ENCODE measurements around the gene WDR86.

Gene WDR86

GRCh38 chr7:151440799-151441445 is 31.1 kb upstream of the WDR86 start:
- Histone ChIP-seq H3K27ac (ENCODE audit: low read depth, low read length) (peak overlapping the region; percentile 65), H3K4me1 (ENCODE audit: control insufficient read depth in 5 of 5, insufficient read depth in 5 of 5, low read length in 5 of 5) (peaks cover 0 to 32% (median 29%) of the 10 kb centered on the region in 5 donors), H3K36me3 (ENCODE audit: control insufficient read depth in 5 of 5, insufficient read depth in 5 of 5, low read length in 5 of 5) (no peaks in the 10 kb centered on the region), H3K9ac (ENCODE audit: low read length in 5 of 5) (peak overlapping the region in 1 of 5 donors; percentile 35), H3K4me3 (ENCODE audit: low read depth in 1 of 5, low read length in 5 of 5) (no peak overlapping the region), H3K27me3 (ENCODE audit: control insufficient read depth in 5 of 5, insufficient read depth in 4 of 5, low read length in 5 of 5) (peaks cover 0 to 11% (median 0%) of the 10 kb centered on the region in 5 donors), H3K9me3 (ENCODE audit: control insufficient read depth in 5 of 5, low read length in 5 of 5) (peaks cover 0 to 5% (median 0%) of the 10 kb centered on the region in 5 donors)

- Histone ChIP-seq H3K4me3 (ENCODE audit: low read depth in 1 of 5, low read length in 5 of 5) (peak within 1 kb of the TSS in 3 of 5 donors; percentile 13 to 26 (median 17)), H3K27ac (ENCODE audit: low read depth, low read length) (peak within 1 kb of the TSS; percentile 65), H3K4me1 (ENCODE audit: control insufficient read depth in 5 of 5, insufficient read depth in 5 of 5, low read length in 5 of 5) (peaks cover 0 to 34% (median 29%) of the 10 kb centered on the region in 5 donors), H3K36me3 (ENCODE audit: control insufficient read depth in 5 of 5, insufficient read depth in 5 of 5, low read length in 5 of 5) (no peaks in the 10 kb centered on the region), H3K9ac (ENCODE audit: low read length in 5 of 5) (peak within 1 kb of the TSS in 1 of 5 donors; percentile 35), H3K9me3 (ENCODE audit: control insufficient read depth in 5 of 5, low read length in 5 of 5) (peaks cover 0 to 5% (median 0%) of the 10 kb centered on the region in 5 donors), H3K27me3 (ENCODE audit: control insufficient read depth in 5 of 5, insufficient read depth in 4 of 5, low read length in 5 of 5) (peaks cover 0 to 11% (median 0%) of the 10 kb centered on the region in 5 donors)
These were observed 30.3 kb upstream of the WDR86 start, which contains the start of gene CRYGN for GRCh38 chr7:151439855-151440798. CRYGN (minus strand) TSS chr7:151440141; CDS start chr7:151439917, 224 bp downstream.

DNA sequence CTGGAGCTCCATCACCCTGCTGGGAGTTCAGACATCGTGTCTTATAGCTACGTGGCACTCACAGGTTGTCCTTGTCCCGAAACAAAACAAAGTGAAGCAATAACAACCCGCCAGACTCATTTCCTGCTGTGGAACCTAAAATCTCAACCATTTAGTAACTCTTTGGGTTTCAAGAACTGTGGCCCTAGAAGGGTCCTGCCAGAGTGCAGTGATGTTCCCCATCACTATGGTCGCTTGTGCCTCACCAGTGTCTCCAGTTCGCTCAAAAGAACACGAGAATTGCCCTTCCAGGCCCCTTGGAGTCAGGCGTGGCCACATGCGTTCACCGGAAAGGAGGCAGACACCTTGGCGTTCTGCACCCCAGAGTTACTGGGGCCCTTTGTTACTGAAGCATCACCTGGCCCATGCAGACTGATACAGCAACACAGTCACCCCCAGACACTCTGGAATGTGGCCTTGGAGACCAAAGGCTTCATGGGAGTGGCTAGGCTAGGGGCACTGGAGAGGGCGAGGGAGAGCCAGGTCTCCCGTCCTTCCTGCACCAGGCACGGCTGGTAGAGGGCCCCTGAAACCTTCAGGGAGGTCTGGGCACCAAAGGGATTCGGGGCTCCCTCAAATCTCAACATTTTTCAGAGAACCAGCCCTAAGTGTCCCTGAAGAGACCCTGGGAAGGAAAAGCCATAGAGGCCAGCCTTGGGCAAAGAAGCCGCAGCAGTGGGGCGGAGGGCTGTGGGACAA is 29.2 kb upstream of the WDR86 start:
- peak overlapping the region in 1 of 5 donors; percentile 17 for H3K9ac ChIP-seq (ENCODE audit: low read length in 5 of 5)
- peaks cover 0 to 5% (median 0%) of the 10 kb centered on the region in 5 donors for H3K9me3 ChIP-seq (ENCODE audit: control insufficient read depth in 5 of 5, low read length in 5 of 5)
- H3K27me3 ChIP-seq (ENCODE audit: control insufficient read depth in 5 of 5, insufficient read depth in 4 of 5, low read length in 5 of 5) = peaks cover 0 to 11% (median 0%) of the 10 kb centered on the region in 5 donors
- no peaks in the 10 kb centered on the region for H3K36me3 ChIP-seq (ENCODE audit: control insufficient read depth in 5 of 5, insufficient read depth in 5 of 5, low read length in 5 of 5)
- H3K4me1 ChIP-seq (ENCODE audit: control insufficient read depth in 5 of 5, insufficient read depth in 5 of 5, low read length in 5 of 5) = peaks cover 0 to 34% (median 29%) of the 10 kb centered on the region in 5 donors
- no peak overlapping the region for H3K27ac ChIP-seq (ENCODE audit: low read depth, low read length)
- H3K4me3 ChIP-seq (ENCODE audit: low read depth in 1 of 5, low read length in 5 of 5) = no peak overlapping the region

DNA sequence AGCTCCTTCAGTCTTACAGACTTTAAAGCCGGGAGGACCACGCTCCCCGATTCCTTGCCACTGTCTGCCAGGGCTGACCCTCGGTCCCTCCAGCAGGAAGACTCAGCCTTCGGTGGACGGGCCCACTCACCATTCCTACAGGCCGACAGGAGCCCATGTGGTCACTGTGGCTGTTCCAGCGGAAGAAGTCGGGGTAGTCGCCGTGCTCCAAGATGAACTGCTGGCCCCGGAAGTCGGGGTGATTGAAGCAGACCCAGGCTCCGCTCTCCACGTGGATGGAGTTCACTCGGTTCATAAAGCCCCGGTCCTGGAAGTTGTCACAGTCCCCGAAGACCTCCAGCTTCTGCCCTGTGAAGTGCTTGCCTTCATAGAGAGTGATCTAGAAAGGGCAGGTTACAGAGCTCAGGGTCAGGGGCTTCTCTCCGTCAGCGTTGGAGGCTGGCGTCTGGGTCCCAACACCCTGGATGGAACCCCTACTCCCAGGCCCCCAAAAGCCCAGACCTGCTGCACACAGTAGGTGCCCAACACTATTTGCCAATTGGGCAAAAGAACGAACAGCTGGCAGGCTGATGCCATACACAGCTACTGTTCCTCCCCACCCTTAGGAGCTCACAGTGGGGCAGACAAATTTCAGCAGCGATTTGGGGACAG is 28.2 kb upstream of the WDR86 start:
- peaks cover 0 to 5% (median 0%) of the 10 kb centered on the region in 5 donors for H3K9me3 ChIP-seq (ENCODE audit: control insufficient read depth in 5 of 5, low read length in 5 of 5)
- H3K4me3 ChIP-seq (ENCODE audit: low read depth in 1 of 5, low read length in 5 of 5) = no peak overlapping the region
- peaks cover 0 to 34% (median 29%) of the 10 kb centered on the region in 5 donors for H3K4me1 ChIP-seq (ENCODE audit: control insufficient read depth in 5 of 5, insufficient read depth in 5 of 5, low read length in 5 of 5)
- no peaks in the 10 kb centered on the region for H3K36me3 ChIP-seq (ENCODE audit: control insufficient read depth in 5 of 5, insufficient read depth in 5 of 5, low read length in 5 of 5)
- no peak overlapping the region for H3K9ac ChIP-seq (ENCODE audit: low read length in 5 of 5)
- peaks cover 0 to 11% (median 0%) of the 10 kb centered on the region in 5 donors for H3K27me3 ChIP-seq (ENCODE audit: control insufficient read depth in 5 of 5, insufficient read depth in 4 of 5, low read length in 5 of 5)
- no peak overlapping the region for H3K27ac ChIP-seq (ENCODE audit: low read depth, low read length)

DNA sequence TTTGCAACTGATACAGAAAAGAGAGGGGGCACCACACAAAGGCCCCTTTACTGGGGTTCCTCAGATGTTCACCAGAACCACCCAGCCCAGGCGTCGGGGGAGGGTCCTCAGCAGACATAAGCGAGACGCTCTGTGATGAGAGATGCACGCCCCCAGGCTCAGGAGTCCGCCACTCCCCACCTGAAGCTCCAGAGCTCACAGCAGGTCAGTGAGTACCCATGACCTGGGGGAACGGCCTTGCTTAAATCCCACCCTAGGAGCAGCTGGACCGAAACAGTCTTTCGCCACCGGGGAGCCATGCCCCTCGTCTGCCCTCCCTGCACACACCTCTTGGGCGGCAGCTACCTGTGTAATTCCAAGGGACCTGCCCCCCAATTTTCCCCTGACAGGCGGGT is 27.3 kb upstream of the WDR86 start:
- Histone ChIP-seq H3K27me3 (ENCODE audit: control insufficient read depth in 5 of 5, insufficient read depth in 4 of 5, low read length in 5 of 5) (peaks cover 0 to 11% (median 0%) of the 10 kb centered on the region in 5 donors), H3K4me1 (ENCODE audit: control insufficient read depth in 5 of 5, insufficient read depth in 5 of 5, low read length in 5 of 5) (peaks cover 0 to 34% (median 28%) of the 10 kb centered on the region in 5 donors), H3K9ac (ENCODE audit: low read length in 5 of 5) (no peak overlapping the region), H3K9me3 (ENCODE audit: control insufficient read depth in 5 of 5, low read length in 5 of 5) (no peaks in the 10 kb centered on the region), H3K36me3 (ENCODE audit: control insufficient read depth in 5 of 5, insufficient read depth in 5 of 5, low read length in 5 of 5) (no peaks in the 10 kb centered on the region), H3K4me3 (ENCODE audit: low read depth in 1 of 5, low read length in 5 of 5) (no peak overlapping the region), H3K27ac (ENCODE audit: low read depth, low read length) (no peak overlapping the region)

DNA sequence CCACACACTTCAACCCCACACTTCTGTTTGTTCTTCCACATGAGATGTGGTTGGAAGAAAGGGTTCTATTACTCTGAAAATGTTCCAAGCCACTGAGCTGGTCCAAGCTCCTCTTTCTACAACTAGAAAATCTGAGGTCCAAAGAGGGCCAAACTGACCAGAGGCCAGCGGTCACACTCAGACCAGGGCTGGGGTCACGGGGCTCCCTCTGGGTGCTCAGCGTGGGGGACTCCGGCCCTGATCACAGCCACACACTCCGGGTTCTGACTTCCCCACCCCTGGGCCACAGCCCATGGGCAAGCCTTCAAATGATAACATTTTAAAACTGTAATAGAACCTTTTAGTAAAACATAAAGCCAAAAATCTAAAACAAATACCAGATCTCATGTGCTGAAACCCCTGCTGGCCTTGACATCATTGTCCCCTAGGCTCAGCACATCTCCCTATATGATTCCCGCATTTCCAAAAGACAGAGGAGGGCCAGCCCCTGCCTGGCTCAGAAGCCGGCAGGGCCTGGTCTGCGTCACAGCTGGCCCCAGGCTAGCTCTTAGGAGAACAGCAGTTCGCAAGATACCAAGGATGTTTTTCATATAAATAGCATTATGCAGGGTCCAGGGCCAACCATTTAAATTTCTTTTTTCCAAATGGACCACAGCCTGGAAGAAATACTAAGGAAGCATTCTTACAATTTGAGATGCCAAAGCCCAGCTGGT is 26.8 kb upstream of the WDR86 start:
- Histone ChIP-seq H3K9me3 (ENCODE audit: control insufficient read depth in 5 of 5, low read length in 5 of 5) (no peaks in the 10 kb centered on the region), H3K4me3 (ENCODE audit: low read depth in 1 of 5, low read length in 5 of 5) (no peak overlapping the region), H3K4me1 (ENCODE audit: control insufficient read depth in 5 of 5, insufficient read depth in 5 of 5, low read length in 5 of 5) (peaks cover 0 to 29% (median 23%) of the 10 kb centered on the region in 5 donors), H3K36me3 (ENCODE audit: control insufficient read depth in 5 of 5, insufficient read depth in 5 of 5, low read length in 5 of 5) (no peaks in the 10 kb centered on the region), H3K27me3 (ENCODE audit: control insufficient read depth in 5 of 5, insufficient read depth in 4 of 5, low read length in 5 of 5) (peaks cover 0 to 11% (median 0%) of the 10 kb centered on the region in 5 donors), H3K27ac (ENCODE audit: low read depth, low read length) (no peak overlapping the region), H3K9ac (ENCODE audit: low read length in 5 of 5) (no peak overlapping the region)

GRCh38 chr7:151435971-151436370 is 26.1 kb upstream of the WDR86 start:
- H3K27ac ChIP-seq (ENCODE audit: low read depth, low read length) = no peak overlapping the region
- peaks cover 0 to 11% (median 0%) of the 10 kb centered on the region in 5 donors for H3K27me3 ChIP-seq (ENCODE audit: control insufficient read depth in 5 of 5, insufficient read depth in 4 of 5, low read length in 5 of 5)
- peaks cover 0 to 23% (median 16%) of the 10 kb centered on the region in 5 donors for H3K4me1 ChIP-seq (ENCODE audit: control insufficient read depth in 5 of 5, insufficient read depth in 5 of 5, low read length in 5 of 5)

DNA sequence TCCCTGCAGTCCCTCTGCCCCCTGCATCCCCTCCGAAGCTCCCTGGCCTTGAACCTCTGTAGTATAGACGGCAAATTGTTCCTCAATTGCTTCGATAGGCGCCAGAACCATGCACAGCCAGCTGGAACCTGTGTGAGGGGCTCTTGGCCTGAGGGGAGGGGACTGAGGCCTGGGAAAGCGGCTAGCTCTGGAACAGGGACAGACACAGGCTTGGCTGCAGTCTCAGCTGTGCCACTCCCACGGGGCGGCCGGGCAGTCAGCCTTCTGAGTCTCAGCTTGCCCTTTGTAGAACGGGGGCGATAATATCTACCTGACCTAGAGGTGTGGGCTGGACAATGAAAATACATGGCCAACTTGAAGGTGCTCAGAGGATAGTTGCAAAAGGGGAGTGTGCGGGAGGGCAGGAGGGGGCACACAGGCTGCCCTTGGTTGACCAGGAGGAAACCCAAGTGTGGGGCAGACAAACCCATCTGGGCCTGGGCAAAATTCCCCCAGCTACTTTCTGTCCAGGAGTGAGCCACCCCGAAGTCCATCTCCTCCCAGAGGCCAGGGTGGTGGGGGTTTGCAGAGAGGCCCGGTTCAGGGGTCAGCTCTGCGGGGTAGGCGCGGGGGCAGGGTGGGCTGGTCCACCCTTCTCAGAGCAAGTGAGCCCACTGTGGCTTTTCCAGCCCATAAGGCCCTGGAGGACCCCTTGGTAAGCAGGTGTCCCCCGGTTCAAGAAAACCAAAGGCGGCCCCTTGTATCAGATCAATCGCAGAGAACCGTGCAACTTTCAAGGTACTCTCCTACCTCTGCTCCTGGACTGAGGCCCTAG is 25.5 kb upstream of the WDR86 start:
- no peaks in the 10 kb centered on the region for H3K9me3 ChIP-seq (ENCODE audit: control insufficient read depth in 5 of 5, low read length in 5 of 5)
- no peak overlapping the region for H3K9ac ChIP-seq (ENCODE audit: low read length in 5 of 5)
- H3K27me3 ChIP-seq (ENCODE audit: control insufficient read depth in 5 of 5, insufficient read depth in 4 of 5, low read length in 5 of 5) = peaks cover 0 to 7% (median 0%) of the 10 kb centered on the region in 5 donors
- no peak overlapping the region for H3K4me3 ChIP-seq (ENCODE audit: low read depth in 1 of 5, low read length in 5 of 5)
- H3K36me3 ChIP-seq (ENCODE audit: control insufficient read depth in 5 of 5, insufficient read depth in 5 of 5, low read length in 5 of 5) = no peaks in the 10 kb centered on the region
- H3K4me1 ChIP-seq (ENCODE audit: control insufficient read depth in 5 of 5, insufficient read depth in 5 of 5, low read length in 5 of 5) = peaks cover 0 to 17% (median 10%) of the 10 kb centered on the region in 5 donors
- no peak overlapping the region for H3K27ac ChIP-seq (ENCODE audit: low read depth, low read length)

More at GRCh38 chr7:151435971-151436370, 26.1 kb upstream of the WDR86 start:
- Histone ChIP-seq H3K4me3 (ENCODE audit: low read depth in 1 of 5, low read length in 5 of 5) (no peak overlapping the region), H3K9ac (ENCODE audit: low read length in 5 of 5) (no peak overlapping the region), H3K36me3 (ENCODE audit: control insufficient read depth in 5 of 5, insufficient read depth in 5 of 5, low read length in 5 of 5) (no peaks in the 10 kb centered on the region), H3K9me3 (ENCODE audit: control insufficient read depth in 5 of 5, low read length in 5 of 5) (no peaks in the 10 kb centered on the region)
